B cell (primary cell): ENCODE results near the gene CDH18.

ENCODE experiments used
- CTCF ChIP-seq: fragments of 200-600 bp; IDR thresholded peaks from one replicate; pipeline ENCODE4 v1.8.0; 2022; ENCODE audit warnings: antibody characterized with exemption, mild to moderate bottlenecking
- EZH2 ChIP-seq: IDR thresholded peaks from 2 replicates; pipeline ENCODE4 v1.6.1; 2012; ENCODE audit warnings: borderline replicate concordance, low read depth, mild to moderate bottlenecking, moderate library complexity, low read length; ENCODE audit not compliant: insufficient read depth, poor library complexity, severe bottlenecking

DNA sequence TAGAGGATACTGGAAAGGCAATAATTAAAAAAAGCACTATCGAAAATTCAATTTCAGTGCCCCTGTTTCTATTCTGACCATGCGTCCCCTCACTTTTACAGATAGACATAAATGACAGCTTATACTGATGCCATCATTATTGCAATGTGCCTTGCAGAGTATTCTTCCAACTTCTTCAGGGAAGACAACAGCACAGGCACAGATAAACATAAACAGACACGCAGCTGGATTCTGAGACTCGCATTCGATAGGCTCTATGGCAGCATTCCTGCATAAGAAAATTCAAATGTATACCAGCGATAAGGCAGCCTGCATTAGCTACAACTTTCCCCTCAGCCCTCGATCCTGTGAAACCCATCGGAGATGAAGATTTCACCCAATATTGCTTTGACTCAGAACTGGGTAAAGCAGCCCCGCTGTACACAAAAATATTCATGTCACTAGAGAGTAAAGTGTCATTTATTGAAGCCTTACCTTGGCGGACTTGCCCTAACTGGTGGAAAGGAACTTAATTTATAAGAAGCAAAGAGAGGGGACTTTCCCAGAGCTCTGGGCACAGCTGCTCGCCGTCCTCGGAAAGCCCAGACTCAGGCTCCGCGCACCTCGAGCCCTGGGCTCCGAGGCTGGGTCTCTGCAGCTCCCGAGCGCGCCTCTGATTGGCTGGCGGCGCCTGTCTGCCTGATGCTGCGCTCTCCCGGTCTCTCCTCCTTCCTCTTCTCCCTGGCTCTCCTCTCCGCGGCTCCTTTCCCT is at the start of gene CDH18:
- TF ChIP-seq EZH2 (no peak), CTCF (no peak)
